Measurements from ENCODE around the gene GMPR2. TPM values are rescaled to one million over a fixed set of nuclear protein-coding genes. Genes with fewer than 3 reads are reported as not detected.

The GMPR2 gene
- total RNA-seq, 1 donor from 2014 or later, result 108 TPM

- no peak for DNase-seq
Observed at GRCh38 chr14:24268225-24268624, 35.5 kb downstream of the GMPR2 start.

GRCh38 chr14:24269368-24269767 lies 36.6 kb downstream of the GMPR2 start:
- DNase-seq, result no peak

GRCh38 chr14:24269910-24270536 lies 37.3 kb downstream of the GMPR2 start:
- DNase-seq, result no peak

DNA sequence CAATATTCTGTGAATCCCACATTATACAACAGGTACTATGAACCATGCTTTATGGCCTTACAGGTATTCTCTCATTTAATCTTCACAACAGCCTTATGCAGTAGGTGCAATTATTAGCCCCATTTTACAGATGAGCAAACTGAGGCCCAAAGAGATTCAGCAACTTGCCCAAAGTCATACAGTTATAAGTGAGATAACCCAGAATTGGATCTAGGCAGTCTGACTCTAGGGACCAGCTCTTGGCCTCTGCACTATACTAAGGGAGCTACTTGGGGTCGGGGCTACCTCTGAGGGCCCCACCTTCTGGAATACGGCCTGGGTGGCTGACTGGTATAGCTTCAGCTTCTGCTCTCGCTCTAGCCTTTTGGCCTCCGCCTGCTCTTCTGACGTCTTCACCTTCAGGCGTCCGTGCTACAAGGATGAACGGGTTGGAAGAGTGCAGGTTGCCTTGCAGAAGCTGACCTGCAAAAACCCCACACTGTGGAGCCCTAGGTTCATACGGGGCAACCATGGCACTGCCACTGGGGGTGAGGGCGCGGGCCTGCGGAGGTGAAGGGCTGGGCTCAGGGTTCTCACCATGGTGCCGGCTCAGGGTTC lies 37.9 kb downstream of the GMPR2 start:
- DNase-seq, result no peak

GRCh38 chr14:24271134-24271833 lies 38.6 kb downstream of the GMPR2 start, which contains the start of gene RABGGTA:
RABGGTA (minus strand) TSS chr14:24271597; CDS start chr14:24271115, 482 bp downstream.
- peak; percentile 93 for DNase-seq

- DNase-seq, result no peak
Observed at GRCh38 chr14:24271834-24272263, 39.1 kb downstream of the GMPR2 start.

DNA sequence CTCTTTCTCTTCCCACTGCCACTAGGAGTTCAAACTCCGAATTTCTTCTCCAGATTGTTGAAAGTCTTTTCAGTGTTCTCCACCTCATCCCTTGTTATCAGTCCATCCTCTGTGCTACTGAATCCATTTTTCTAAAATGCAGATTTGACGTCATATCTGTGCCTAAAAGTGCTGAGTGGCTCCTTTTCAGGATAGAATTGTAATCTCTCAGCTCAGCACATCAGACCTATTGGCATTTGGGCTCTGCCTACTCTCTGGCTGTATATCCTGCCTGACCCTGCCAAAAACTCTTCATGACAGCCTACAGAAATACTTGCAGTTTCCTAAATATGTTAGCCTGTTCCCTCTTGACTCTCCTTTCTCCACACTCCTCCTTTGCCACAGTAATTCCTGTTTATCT lies 39.7 kb downstream of the GMPR2 start:
- DNase-seq, result no peak

- peak; percentile 15 for DNase-seq
Observed at GRCh38 chr14:24273422-24273998, 40.8 kb downstream of the GMPR2 start.

DNA sequence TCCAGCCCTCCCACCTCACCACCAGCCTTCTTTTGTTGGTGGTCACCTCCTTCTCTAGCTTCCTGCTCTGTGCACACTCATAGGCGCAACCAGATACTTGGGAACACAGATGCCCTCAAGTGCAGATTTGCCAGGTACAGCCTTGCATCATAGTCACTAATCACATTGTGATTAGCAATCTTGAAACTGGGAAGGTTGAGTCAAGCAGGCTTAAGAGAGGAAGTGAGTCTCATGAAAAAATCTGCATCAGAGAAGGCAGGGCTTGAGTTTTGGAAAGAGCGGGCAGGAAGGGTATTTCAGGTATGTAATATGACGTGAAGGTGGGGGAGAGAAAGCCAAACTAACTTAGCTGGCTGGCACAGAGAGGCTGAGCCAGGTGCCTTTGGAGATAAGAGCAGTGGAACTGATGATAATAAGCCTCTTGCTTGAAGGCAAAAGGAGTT lies 41.4 kb downstream of the GMPR2 start:
- no peak for DNase-seq

- no peak for DNase-seq
Observed at GRCh38 chr14:24277071-24277470, 44.3 kb downstream of the GMPR2 start.

DNA sequence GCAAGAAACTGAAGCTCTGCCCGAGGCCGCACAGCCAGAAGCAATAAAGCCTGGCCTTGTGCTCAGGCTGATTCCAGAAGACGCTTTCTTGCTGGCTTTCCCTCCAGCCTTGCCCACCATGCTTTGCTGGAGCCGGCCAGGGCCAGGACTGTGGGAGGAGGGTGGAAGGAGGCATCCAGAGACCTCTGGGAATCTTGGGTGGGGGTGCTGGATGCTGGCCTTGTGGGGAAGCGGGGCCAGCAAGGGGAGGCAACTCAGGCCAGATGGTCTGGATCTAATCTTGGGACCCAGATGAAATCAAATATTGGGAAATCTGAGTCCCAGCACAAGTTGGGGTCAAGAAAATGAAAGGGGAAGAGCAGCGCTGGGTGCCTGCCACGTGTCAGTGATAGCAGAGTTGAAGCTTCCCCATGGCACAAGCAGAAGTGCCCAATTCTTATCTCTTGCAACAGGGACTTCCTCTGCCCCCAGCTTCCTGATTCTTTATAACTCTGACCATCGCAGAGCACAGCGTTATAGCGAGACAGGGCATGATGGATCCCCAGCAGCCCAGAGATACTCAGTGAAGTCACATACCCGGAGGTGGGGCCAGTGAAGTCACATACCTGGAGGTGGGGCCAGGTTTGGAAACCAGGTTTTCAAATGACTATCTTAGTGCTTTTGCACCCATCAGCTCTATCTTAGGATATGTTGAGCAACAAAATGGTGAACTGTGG lies 45.0 kb downstream of the GMPR2 start:
- no peak for DNase-seq

DNA sequence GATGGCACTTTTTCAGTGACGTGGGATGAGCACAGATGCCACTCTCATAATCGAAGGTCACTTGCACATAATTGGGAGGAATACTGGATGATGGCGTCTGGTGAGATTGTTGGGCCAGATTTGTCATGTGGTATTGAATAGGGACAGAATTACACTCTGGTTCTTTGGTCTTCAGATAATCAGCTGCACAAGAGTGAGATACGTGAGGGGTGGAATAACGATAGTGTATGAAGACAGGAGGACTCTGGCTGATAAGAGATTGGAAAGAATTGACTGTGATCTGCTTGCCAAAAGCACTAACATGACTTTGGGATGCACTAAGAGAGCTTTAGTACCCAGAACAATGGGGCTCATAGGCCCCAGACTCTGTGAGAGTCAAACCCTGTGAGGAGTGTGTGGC lies 45.7 kb downstream of the GMPR2 start:
- DNase-seq, result no peak

- peak; percentile 33 for DNase-seq
Observed at GRCh38 chr14:24279301-24280186, 46.8 kb downstream of the GMPR2 start.

- DNase-seq, result no peak
Observed at GRCh38 chr14:24280797-24281460, 48.2 kb downstream of the GMPR2 start.

DNA sequence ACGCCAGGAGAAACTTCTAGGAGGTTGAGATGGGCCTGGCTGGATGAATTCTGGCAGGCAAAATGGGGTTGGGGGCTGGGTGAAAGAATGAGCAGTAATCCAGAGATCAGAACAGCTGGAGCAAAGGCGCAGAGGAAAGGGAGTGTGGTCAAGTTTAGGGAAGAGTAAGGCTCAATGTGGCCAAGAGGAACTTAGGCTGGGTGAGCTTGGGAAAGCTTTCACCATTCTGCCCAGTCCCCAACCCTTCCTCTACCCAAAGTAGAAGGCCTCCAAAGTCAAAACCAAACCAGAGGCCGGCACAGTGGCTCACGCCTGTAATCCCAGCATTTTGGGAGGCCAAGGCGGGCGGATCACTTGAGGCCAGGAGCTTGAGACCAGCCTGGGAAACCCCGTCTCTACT lies 48.9 kb downstream of the GMPR2 start:
- DNase-seq, result no peak

- no peak for DNase-seq
Observed at GRCh38 chr14:24282736-24283135, 50.0 kb downstream of the GMPR2 start.

- DNase-seq, result no peak
Observed at GRCh38 chr14:24283796-24284460, 51.2 kb downstream of the GMPR2 start.

DNA sequence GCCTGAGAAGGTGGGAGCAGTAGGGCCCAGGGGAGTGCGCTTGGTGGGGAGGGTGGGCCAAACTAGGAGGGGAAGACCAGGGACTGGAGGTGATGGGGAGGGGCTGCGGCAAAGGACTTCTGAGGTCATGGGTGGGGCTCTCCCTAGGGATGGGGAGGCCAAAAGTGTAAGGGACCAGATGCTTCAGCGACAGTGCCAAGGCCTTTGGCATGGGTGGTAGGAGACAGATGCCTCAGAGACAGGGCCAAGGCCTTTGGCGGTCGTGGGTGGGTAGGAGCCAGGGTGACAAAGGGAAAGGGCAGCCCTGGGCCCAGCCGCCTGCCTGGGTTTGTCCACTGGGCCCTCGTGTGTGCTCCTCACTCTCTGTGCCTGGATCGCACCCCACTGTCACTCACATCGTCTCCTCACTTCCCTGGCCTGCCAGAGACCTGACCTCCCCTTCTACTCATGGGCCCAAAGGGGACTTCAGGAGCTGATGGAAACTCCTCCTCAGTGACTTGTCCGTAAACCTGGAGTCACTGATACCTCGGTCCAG lies 51.8 kb downstream of the GMPR2 start:
- DNase-seq, result no peak

- DNase-seq, result no peak
Observed at GRCh38 chr14:24285351-24285750, 52.6 kb downstream of the GMPR2 start.

- DNase-seq, result no peak
Observed at GRCh38 chr14:24286996-24287395, 54.3 kb downstream of the GMPR2 start.

All from dermis blood vessel endothelial cell (primary cell).